ENCODE data around the gene RBM15B. TPM values are rescaled to one million over a fixed set of nuclear protein-coding genes. Genes with fewer than 3 reads are reported as not detected.

Gene RBM15B
- total RNA-seq, 2 donors from 2014 or later: 21.1 to 22.8 TPM

DNA sequence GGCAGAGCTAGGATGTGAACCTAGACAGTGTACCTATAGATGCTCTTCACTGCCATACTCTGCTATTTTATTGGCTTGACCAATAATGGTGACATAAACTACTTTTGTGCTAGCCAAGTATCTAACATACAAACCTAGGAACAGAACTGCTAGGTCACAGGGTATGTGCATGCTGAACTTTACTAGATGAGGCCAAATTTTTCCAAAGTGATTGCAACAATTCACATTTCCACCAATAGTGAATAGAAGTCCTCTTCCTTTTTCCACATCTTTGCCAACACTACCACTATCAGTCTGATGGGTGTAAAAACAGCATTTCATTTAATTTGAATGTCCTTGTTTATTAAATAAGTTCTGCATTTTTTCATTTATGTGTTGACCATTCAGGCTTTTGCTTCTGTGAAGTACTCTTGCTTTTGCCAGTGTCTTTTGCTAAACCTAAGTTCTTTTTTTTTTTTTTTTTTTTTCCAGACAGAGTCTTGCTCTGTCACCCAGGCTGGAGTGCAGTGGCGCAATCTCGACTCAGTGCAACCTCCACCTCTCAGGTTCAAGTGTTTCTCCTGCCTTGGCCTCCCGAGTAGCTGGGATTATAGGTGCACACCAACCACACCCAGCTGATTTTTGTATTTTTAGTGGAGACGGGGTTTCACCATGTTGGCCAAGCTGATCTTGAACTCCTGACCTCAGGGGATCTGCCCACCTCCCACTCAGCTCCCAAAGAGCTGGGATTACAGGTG, 54.6 kb downstream of the RBM15B start:
- ATAC-seq (no peak), DNase-seq (no peak)
- Histone ChIP-seq H3K4me3 (no peak overlapping the region), H3K27me3 (no peaks in the 10 kb centered on the region), H3K9me3 (no peaks in the 10 kb centered on the region), H3K4me1 (no peaks in the 10 kb centered on the region), H3K27ac (no peak overlapping the region), H3K36me3 (replicated peaks in 1 of 2; ENCODE audit: insufficient read depth in 1 of 2, low read depth in 2 of 2) (peaks cover 0 to 6% of the 10 kb centered on the region in 2 donors)
- WGBS, 2 donors: 87 to 92% methylated on average over 4 of the region's 4 CpGs
- intact Hi-C loops (cut with DNase I): no loop called here
- TF ChIP-seq POLR2A (IDR thresholded peaks at IDR 0.05) (no peak), CTCF (IDR thresholded peaks at IDR 0.05) (no peak)

Other genes with a start within 250 kb of the RBM15B start
- 10 to 100 TPM; 25.4 to 35.6 TPM for gene MANF, start 6.0 kb upstream of the RBM15B start, total RNA-seq
- 1 to 10 TPM; 7.5 to 9.6 TPM for gene DCAF1, start 108.7 kb downstream of the RBM15B start, total RNA-seq
- gene RAD54L2, start 147.4 kb downstream of the RBM15B start, total RNA-seq: 10 to 100 TPM; 15.8 to 25.7 TPM

Data from body of pancreas (tissue), 4 donors.